Measurements from ENCODE around the gene APAF1. TPM values are rescaled to one million over a fixed set of nuclear protein-coding genes. Genes with fewer than 3 reads are reported as not detected.
A peak's percentile ranks its signal among the peaks of the same experiment; 100 is the strongest.

The APAF1 gene
- total and polyA plus RNA-seq, 2 donors (not counting 3 experiments of a cell fraction or from before 2014, with no cell fraction given): 7.2 to 35.2 TPM

GRCh38 chr12:98645572-98646067 lies 530 bp downstream of the APAF1 start:
- no peak for FAIRE-seq
- intact Hi-C loops (cut with micrococcal nuclease) (loop anchor here (1.0 to 2.0 kb wide), 5 partner anchors 39 to 155 kb away; partner anchors contain the start of genes SLC25A3 and TMPO), dilution Hi-C loops (cut with MboI; ENCODE audit: extremely low pct_ligation_motif_present, low sequenced_read_pairs) (no loop called here)
- no peaks in the 10 kb centered on the region for H4K20me1 ChIP-seq (replicated peaks; ENCODE audit: control insufficient read depth, extremely low read depth, insufficient read depth, low read length)
- H3K27ac ChIP-seq (ENCODE audit: insufficient read depth, low read depth, low read length): peak overlapping the region; percentile 50
- H3K9ac ChIP-seq (replicated peaks; ENCODE audit: extremely low read depth, insufficient read depth, low read length): peak overlapping the region; percentile 81
- H2AFZ ChIP-seq (ENCODE audit: low read depth, low read length): peak overlapping the region; percentile 94
- no peaks in the 10 kb centered on the region for H3K27me3 ChIP-seq (ENCODE audit: control insufficient read depth in 2 of 2, insufficient read depth in 2 of 2, low read length in 2 of 2)
- peak overlapping the region; percentile 67 to 89 (median 87) for H3K4me3 ChIP-seq (replicated peaks in 1 of 3; ENCODE audit: insufficient read depth in 1 of 3, low read depth in 1 of 3, low read length in 3 of 3)
- H3K9me3 ChIP-seq (replicated peaks; ENCODE audit: control insufficient read depth, insufficient read depth, low read length): no peaks in the 10 kb centered on the region
- peak; percentile 45 for DNase-seq (ENCODE audit: low read depth, low spot score)
- H3K36me3 ChIP-seq (ENCODE audit: control insufficient read depth in 2 of 2, extremely low read depth in 1 of 2, insufficient read depth in 2 of 2, low read length in 2 of 2): peaks cover 5 to 8% of the 10 kb centered on the region in 2 experiments
- BruUV-seq (replicated peaks): no TSS peak
- POLR2A ChIA-PET: no interaction called here
- H3K9me1 ChIP-seq (replicated peaks; ENCODE audit: control insufficient read depth, extremely low read depth, insufficient read depth, low read length): no peaks in the 10 kb centered on the region
- H3K4me1 ChIP-seq (ENCODE audit: control insufficient read depth, extremely low read depth, insufficient read depth, low read length): peaks cover 11% of the 10 kb centered on the region
- no peak for TF ChIP-seq MAX (IDR thresholded peaks at IDR 0.05; ENCODE audit: insufficient read depth, insufficient read length)
- TF ChIP-seq JUN (IDR thresholded peaks at IDR 0.05; ENCODE audit: borderline replicate concordance, insufficient read depth, insufficient read length, low read depth): no peak
- no peak for TF ChIP-seq CTCF (IDR thresholded peaks at IDR 0.05; ENCODE audit: extremely low read depth in 1 of 2, insufficient read depth in 1 of 2, low read depth in 1 of 2, low read length in 2 of 2)
- TF ChIP-seq EZH2 (IDR thresholded peaks at IDR 0.05; ENCODE audit: borderline replicate concordance, low read depth, low read length, severe bottlenecking): no peak
- TF ChIP-seq MYC (IDR thresholded peaks at IDR 0.05; ENCODE audit: low read depth, low read length): no peak
- TF ChIP-seq POLR2A (IDR thresholded peaks at IDR 0.05; ENCODE audit: low read depth, low read length): no peak
- TF ChIP-seq GATA2 (IDR thresholded peaks at IDR 0.05; ENCODE audit: insufficient read depth, insufficient read length, low read depth, low read length): no peak
- TF ChIP-seq POLR2AphosphoS5 (IDR thresholded peaks at IDR 0.05; ENCODE audit: insufficient read depth, low read depth, low read length): no peak
- no peak for TF ChIP-seq FOS (IDR thresholded peaks at IDR 0.05; ENCODE audit: borderline replicate concordance, insufficient read depth, low read length)
- peak overlapping the region; percentile 99 for H3K4me2 ChIP-seq (ENCODE audit: insufficient read depth, low read length)
- H3K79me2 ChIP-seq (ENCODE audit: control insufficient read depth, insufficient read depth, low read length): peaks cover 55% of the 10 kb centered on the region
- CTCF ChIA-PET: interaction anchor here (0.9 to 1.7 kb wide), 5 partner anchors 10 to 79 kb away, joined by 3 to 11 read pairs (median 4); no protein-coding TSS in a partner anchor
